T-helper 1 cell (primary cell): Measurements from ENCODE around the gene MAGEB3.

ENCODE experiments used
- DNase-seq, 5 donors: peaks; one replicate each; pipeline ENCODE4 v3.0.0-alpha.2; 2012 to 2020

The MAGEB3 gene

GRCh38 chrX:30280428-30280827 lies 50.0 kb downstream of the MAGEB3 start:
- DNase-seq = no peak

- DNase-seq = no peak
Observed at GRCh38 chrX:30282527-30282926, 52.1 kb downstream of the MAGEB3 start.

GRCh38 chrX:30283456-30284200 lies 53.2 kb downstream of the MAGEB3 start:
- DNase-seq = no peak
